ENCODE measurements around the gene DDR2.

DDR2 gene

GRCh38 chr1:162629651-162630050 lies 2.6 kb upstream of the DDR2 start:
- no peak for DNase-seq (ENCODE audit: low read depth)

- no peak for DNase-seq (ENCODE audit: low read depth)
These were observed 595 bp upstream of the DDR2 start for GRCh38 chr1:162631546-162632191.

- DNase-seq (ENCODE audit: low read depth) = no peak
These were observed 425 bp downstream of the DDR2 start for GRCh38 chr1:162632698-162633080.

GRCh38 chr1:162633081-162633762 lies 958 bp downstream of the DDR2 start:
- DNase-seq (ENCODE audit: low read depth) = no peak

GRCh38 chr1:162635418-162635817 lies 3.2 kb downstream of the DDR2 start:
- DNase-seq (ENCODE audit: low read depth) = no peak

- DNase-seq (ENCODE audit: low read depth) = no peak
These were observed 7.5 kb downstream of the DDR2 start for GRCh38 chr1:162639718-162640117.

- DNase-seq (ENCODE audit: low read depth) = no peak
These were observed 8.8 kb downstream of the DDR2 start for GRCh38 chr1:162641114-162641513.

- no peak for DNase-seq (ENCODE audit: low read depth)
These were observed 12.7 kb downstream of the DDR2 start for GRCh38 chr1:162644986-162645314.

- no peak for DNase-seq (ENCODE audit: low read depth)
These were observed 13.4 kb downstream of the DDR2 start for GRCh38 chr1:162645666-162646065.

GRCh38 chr1:162649583-162649982 lies 17.3 kb downstream of the DDR2 start:
- DNase-seq (ENCODE audit: low read depth) = no peak

GRCh38 chr1:162654915-162655620 lies 22.8 kb downstream of the DDR2 start:
- no peak for DNase-seq (ENCODE audit: low read depth)

- no peak for DNase-seq (ENCODE audit: low read depth)
These were observed 24.0 kb downstream of the DDR2 start for GRCh38 chr1:162656266-162656665.

- no peak for DNase-seq (ENCODE audit: low read depth)
These were observed 28.3 kb downstream of the DDR2 start for GRCh38 chr1:162660574-162660973.

- DNase-seq (ENCODE audit: low read depth) = no peak
These were observed 29.1 kb downstream of the DDR2 start for GRCh38 chr1:162661336-162661735.

- DNase-seq (ENCODE audit: low read depth) = no peak
These were observed 29.7 kb downstream of the DDR2 start for GRCh38 chr1:162662013-162662412.

- DNase-seq (ENCODE audit: low read depth) = no peak
These were observed 30.8 kb downstream of the DDR2 start for GRCh38 chr1:162663086-162663485.

GRCh38 chr1:162663589-162664106 lies 31.4 kb downstream of the DDR2 start:
- no peak for DNase-seq (ENCODE audit: low read depth)

GRCh38 chr1:162666006-162666645 lies 33.9 kb downstream of the DDR2 start:
- DNase-seq (ENCODE audit: low read depth) = no peak

GRCh38 chr1:162667381-162668080 lies 35.3 kb downstream of the DDR2 start:
- DNase-seq (ENCODE audit: low read depth) = no peak

- no peak for DNase-seq (ENCODE audit: low read depth)
These were observed 38.8 kb downstream of the DDR2 start for GRCh38 chr1:162670928-162671663.

GRCh38 chr1:162671664-162672410 lies 39.6 kb downstream of the DDR2 start:
- no peak for DNase-seq (ENCODE audit: low read depth)

All from stimulated activated CD8-positive, alpha-beta memory T cell treated with anti-CD3 and anti-CD28 coated beads, Interleukin-4, amount 100 ng/mL, for 24 hours (primary cell).